Bronchial epithelial cell (primary cell): ENCODE data around the gene NUP210. TPM values are rescaled to one million over a fixed set of nuclear protein-coding genes. Genes with fewer than 3 reads are reported as not detected.

ENCODE experiments used
- DNase-seq: peaks from one replicate; pipeline ENCODE4 v3.0.0-alpha.2; 2010; ENCODE audit warnings: low read depth
- FAIRE-seq: peaks from 2 replicates; lab custom pipeline; 2011; peaks lifted over from hg19 to GRCh38; lab: Jason Lieb, UNC
- H3K27me3 ChIP-seq: 2 replicates; pipeline ENCODE4 v1.5.1; 2011; ENCODE audit warnings: low read length; ENCODE audit not compliant: control insufficient read depth, insufficient read depth
- H3K36me3 ChIP-seq: 2 replicates; pipeline ENCODE4 v1.5.1; 2011; ENCODE audit warnings: low read length; ENCODE audit not compliant: control insufficient read depth, insufficient read depth
- H3K4me3 ChIP-seq: 2 replicates; pipeline ENCODE4 v1.5.1; 2011; ENCODE audit warnings: mild to moderate bottlenecking, low read depth, low read length, control low read depth
- total RNA-seq: library from RNA; depleted of rRNA; stranded (reverse); fragments of >200 nt; gene quantifications from 2 replicates; pipeline ENCODE4 v1.2.1, GENCODE V29; 2014
- TF ChIP-seq, protein P1 (sequence below): IDR thresholded peaks from 2 replicates; pipeline ENCODE4 v1.5.1; 2011; ENCODE audit warnings: mild to moderate bottlenecking, moderate library complexity, low read length, control low read depth, inconsistent platforms; ENCODE audit not compliant: insufficient read depth, severe bottlenecking

NUP210 gene
- total RNA-seq, 1 donor from 2014 or later: not detected

DNA sequence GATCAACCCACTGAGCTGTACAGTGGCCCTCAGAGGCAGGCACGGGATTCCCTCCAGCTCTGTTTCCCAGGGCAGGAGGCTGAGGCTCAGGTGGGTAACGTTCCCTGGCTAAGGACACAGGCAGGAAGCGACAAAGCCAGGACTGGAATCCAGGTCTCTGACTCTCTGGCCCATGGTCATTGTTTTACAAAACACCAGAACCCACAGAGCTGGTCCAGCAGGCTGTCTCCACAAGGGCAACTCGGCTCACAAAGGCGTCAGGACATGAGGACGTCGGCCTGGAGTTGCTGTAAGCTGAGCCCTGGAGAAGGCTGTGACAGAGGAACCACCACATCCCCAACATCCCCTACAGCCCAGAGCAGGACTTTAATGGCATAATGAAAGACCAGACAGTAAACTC is 30.7 kb downstream of the NUP210 start:
- DNase-seq: no peak
- H3K4me3 ChIP-seq: no peak overlapping the region
- H3K27me3 ChIP-seq: no peaks in the 10 kb centered on the region
- FAIRE-seq: no peak
- TF ChIP-seq, protein P1, sequence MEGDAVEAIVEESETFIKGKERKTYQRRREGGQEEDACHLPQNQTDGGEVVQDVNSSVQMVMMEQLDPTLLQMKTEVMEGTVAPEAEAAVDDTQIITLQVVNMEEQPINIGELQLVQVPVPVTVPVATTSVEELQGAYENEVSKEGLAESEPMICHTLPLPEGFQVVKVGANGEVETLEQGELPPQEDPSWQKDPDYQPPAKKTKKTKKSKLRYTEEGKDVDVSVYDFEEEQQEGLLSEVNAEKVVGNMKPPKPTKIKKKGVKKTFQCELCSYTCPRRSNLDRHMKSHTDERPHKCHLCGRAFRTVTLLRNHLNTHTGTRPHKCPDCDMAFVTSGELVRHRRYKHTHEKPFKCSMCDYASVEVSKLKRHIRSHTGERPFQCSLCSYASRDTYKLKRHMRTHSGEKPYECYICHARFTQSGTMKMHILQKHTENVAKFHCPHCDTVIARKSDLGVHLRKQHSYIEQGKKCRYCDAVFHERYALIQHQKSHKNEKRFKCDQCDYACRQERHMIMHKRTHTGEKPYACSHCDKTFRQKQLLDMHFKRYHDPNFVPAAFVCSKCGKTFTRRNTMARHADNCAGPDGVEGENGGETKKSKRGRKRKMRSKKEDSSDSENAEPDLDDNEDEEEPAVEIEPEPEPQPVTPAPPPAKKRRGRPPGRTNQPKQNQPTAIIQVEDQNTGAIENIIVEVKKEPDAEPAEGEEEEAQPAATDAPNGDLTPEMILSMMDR: no peak
- H3K36me3 ChIP-seq: no peaks in the 10 kb centered on the region

DNA sequence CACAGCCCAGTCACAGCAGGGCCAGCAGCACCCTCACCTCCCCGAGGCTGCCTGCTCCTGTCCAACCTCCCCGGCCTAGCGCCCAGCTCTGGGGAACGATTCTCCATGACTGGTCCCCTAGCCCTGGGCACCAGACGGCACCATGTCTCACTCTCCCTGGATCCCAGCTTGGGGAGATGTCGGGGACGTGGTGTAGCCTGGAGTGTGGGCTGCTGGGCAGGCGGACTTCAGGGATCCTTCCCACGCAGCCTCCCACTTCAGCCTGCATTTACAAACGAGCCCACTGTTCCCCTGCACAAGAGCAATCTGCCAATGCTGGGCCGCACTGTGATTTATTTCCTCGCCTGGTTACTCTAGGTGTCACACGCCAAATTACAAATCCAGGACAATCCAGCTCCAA is 31.3 kb downstream of the NUP210 start:
- DNase-seq (no peak), FAIRE-seq (no peak)
- H3K36me3 ChIP-seq: no peaks in the 10 kb centered on the region
- H3K27me3 ChIP-seq: no peaks in the 10 kb centered on the region
- no peak overlapping the region for H3K4me3 ChIP-seq
- TF ChIP-seq, protein P1: no peak

DNA sequence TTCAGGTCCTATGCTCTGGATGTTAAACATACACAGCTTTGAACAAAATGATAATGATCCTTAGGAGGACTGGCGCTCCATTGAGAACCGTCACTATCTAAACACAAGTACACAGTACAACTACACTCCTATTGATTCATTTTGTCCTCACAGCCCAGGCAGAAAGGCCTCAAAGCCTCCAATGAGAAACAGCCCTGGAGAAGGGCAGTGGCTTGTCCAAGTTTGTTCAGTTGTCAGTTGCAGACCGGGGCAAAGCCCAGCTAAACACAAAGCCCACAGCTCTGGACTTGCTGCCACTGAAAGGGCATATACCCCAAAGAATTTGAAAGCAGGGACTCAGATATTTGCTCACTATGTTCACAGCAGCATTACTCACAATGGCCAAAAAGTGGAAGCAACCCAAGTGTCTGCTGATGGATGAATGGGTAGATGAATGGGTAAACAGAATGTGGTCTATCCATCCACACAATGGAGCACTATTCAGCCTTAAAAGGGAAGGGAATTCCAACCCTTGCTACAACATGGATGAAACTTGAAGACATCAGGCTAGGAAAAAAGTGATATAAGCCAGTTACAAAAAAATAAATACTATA is 34.7 kb downstream of the NUP210 start:
- H3K27me3 ChIP-seq: no peaks in the 10 kb centered on the region
- TF ChIP-seq, protein P1: no peak
- H3K4me3 ChIP-seq: no peak overlapping the region
- FAIRE-seq (peak; percentile 62), DNase-seq (no peak)
- no peaks in the 10 kb centered on the region for H3K36me3 ChIP-seq

DNA sequence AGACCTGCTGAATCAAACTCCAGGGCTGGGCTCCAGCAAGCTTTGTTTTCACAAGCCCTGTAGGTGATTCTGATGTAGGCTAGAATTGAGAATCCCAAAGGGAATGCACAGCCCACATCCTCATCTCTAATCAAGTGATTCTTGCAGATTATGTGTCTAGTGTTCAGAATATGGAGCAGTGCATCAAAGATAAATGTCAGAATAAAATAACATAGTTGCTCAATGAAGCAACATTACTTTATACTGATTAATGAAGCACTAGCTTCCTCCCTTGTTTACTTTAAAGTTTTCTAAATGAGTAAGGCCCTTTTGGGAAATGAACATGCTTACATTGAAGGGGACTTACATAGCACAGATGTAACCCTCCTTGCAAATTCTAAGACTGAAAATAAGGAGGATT is 39.2 kb downstream of the NUP210 start:
- FAIRE-seq: no peak
- TF ChIP-seq, protein P1: no peak
- no peak overlapping the region for H3K4me3 ChIP-seq

DNA sequence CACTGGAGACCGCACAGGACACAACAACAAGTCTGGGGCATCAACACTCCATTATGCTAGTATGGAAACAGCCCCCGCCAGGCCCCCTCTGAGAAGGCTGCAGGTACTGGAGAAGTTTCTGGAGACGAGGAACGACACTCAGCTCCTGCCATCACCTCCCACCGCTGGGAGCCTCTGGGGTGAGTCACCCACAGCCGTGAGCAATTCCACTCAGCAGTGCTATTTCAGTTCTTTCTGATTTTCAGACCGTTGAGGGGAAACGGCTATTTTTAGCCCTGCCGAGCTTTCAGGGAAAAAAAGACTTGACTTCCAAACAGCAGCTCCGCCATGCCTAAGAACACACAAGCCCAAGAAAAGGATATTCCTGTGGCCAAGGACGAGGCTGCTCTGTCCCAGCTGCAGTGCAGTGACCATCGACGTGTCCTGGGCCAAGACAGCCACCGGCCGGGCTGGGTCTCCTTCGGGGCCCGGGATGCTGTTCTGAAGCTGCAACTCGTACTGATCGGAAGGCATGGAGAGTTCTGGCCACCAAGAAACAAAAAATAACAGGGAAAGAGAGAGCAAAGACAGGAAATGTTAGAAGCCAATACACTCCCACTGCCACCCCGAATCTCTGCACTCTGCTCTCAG is 40.8 kb downstream of the NUP210 start:
- Histone ChIP-seq H3K36me3 (no peaks in the 10 kb centered on the region), H3K27me3 (no peaks in the 10 kb centered on the region), H3K4me3 (no peak overlapping the region)
- FAIRE-seq (no peak), DNase-seq (peak; percentile 4)
- TF ChIP-seq, protein P1: no peak

More for the DNA sequence above, 39.2 kb downstream of the NUP210 start:
- Histone ChIP-seq H3K36me3 (no peaks in the 10 kb centered on the region), H3K27me3 (no peaks in the 10 kb centered on the region)
- no peak for DNase-seq
